Caco-2 (cell line): Measurements from ENCODE around the gene GPR161. TPM values are rescaled to one million over a fixed set of nuclear protein-coding genes. Genes with fewer than 3 reads are reported as not detected.

Source experiments
- BruUV-seq: library from RNA; stranded (reverse); fragments of 400-500 nt; replicated peaks from 2 replicates; lab custom pipeline; 2021; lab: Mats Ljungman, UMichigan
- CTCF ChIA-PET: fragments of 300-600 bp; sonication (Branson Sonifier 250); formaldehyde crosslinking; loops from one replicate; lab custom pipeline; 2022; ENCODE audit warnings: antibody characterized with exemption; lab: Charles Lee
- POLR2A ChIA-PET: fragments of 300-600 bp; sonication (Branson Sonifier 250); formaldehyde crosslinking; loops from one replicate; lab custom pipeline; 2022; ENCODE audit warnings: antibody characterized with exemption; lab: Charles Lee
- DNase-seq, 2 experiments: peaks; one replicate each; pipeline versions ENCODE4 v3.0.0 to v3.0.0-alpha.2; 2020 to 2022
- H3K27me3 ChIP-seq: replicated peaks from 2 replicates; pipeline ENCODE4 v1.6.0; 2011; ENCODE audit warnings: low read length; ENCODE audit not compliant: control insufficient read depth, insufficient read depth
- H3K36me3 ChIP-seq: 2 replicates; pipeline ENCODE4 v1.5.1; 2011; ENCODE audit warnings: low read length; ENCODE audit not compliant: control insufficient read depth, insufficient read depth
- H3K4me1 ChIP-seq: fragments of 250-450 bp; sonication (Bioruptor Pico); 2 replicates; pipeline ENCODE4 v1.5.1; 2020; ENCODE audit warnings: mild to moderate bottlenecking
- H3K4me3 ChIP-seq: 2 replicates; pipeline ENCODE4 v1.5.1; 2011; ENCODE audit warnings: low read depth, mild to moderate bottlenecking, control low read depth, low read length
- H3K9me3 ChIP-seq: fragments of 250-450 bp; sonication (Bioruptor Pico); 2 replicates; pipeline ENCODE4 v1.5.1; 2020; ENCODE audit warnings: mild to moderate bottlenecking, moderate library complexity
- H3K27ac Mint-ChIP-seq: one replicate; pipeline ENCODE4 v1.8.0; 2022; ENCODE audit warnings: mixed read lengths; ENCODE audit not compliant: unreplicated experiment
- H3K27me3 Mint-ChIP-seq: one replicate; pipeline ENCODE4 v1.8.0; 2022; ENCODE audit warnings: mixed read lengths; ENCODE audit not compliant: insufficient read depth, unreplicated experiment
- H3K36me3 Mint-ChIP-seq: one replicate; pipeline ENCODE4 v1.8.0; 2022; ENCODE audit warnings: mild to moderate bottlenecking, mixed read lengths; ENCODE audit not compliant: insufficient read depth, unreplicated experiment
- H3K4me1 Mint-ChIP-seq: one replicate; pipeline ENCODE4 v1.8.0; 2022; ENCODE audit warnings: low read depth, mixed read lengths; ENCODE audit not compliant: unreplicated experiment
- H3K4me3 Mint-ChIP-seq: one replicate; pipeline ENCODE4 v1.8.0; 2022; ENCODE audit warnings: mild to moderate bottlenecking, moderate library complexity, mixed read lengths; ENCODE audit not compliant: unreplicated experiment
- H3K9me3 Mint-ChIP-seq: one replicate; pipeline ENCODE4 v1.8.0; 2022; ENCODE audit warnings: mixed read lengths; ENCODE audit not compliant: unreplicated experiment
- CTCF ChIP-seq, 2 experiments: fragments of 200-600 bp in 1 of 2; IDR thresholded peaks; 1 replicate in 1 of 2; 2 replicates in 1 of 2; pipeline versions ENCODE4 v1.5.1 to v1.8.0; 2011 to 2022; ENCODE audit warnings: antibody characterized with exemption in 1 of 2, control low read depth in 1 of 2, inconsistent platforms in 1 of 2, low read depth in 1 of 2, low read length in 1 of 2, mild to moderate bottlenecking in 1 of 2, moderate library complexity in 1 of 2; ENCODE audit not compliant: insufficient read depth in 1 of 2, severe bottlenecking in 1 of 2, unreplicated experiment in 1 of 2
- intact Hi-C: fragments of 100-400 bp; cut with micrococcal nuclease; formaldehyde crosslinking; loops from one replicate; pipeline ENCODE4 v1.10.0; 2022; ENCODE audit not compliant: unreplicated experiment
- total RNA-seq: library from RNA; stranded (reverse); gene quantifications from 2 replicates; pipeline ENCODE4 v1.2.3, GENCODE V29; 2022

Gene GPR161
- total RNA-seq, 1 experiment from 2014 or later = 38.2 TPM

- Histone ChIP-seq H3K27me3 (no peaks in the 10 kb centered on the region), H3K36me3 (no peaks in the 10 kb centered on the region; the same call in 1 of the 2 replicates), H3K9me3 (no peaks in the 10 kb centered on the region), H3K4me1 (no peaks in the 10 kb centered on the region), H3K4me3 (no peak overlapping the region)
- Mint-ChIP-seq H3K36me3 (peaks cover 61% of the 10 kb centered on the region), H3K4me1 (peaks cover 9% of the 10 kb centered on the region), H3K27me3 (no peaks in the 10 kb centered on the region), H3K9me3 (no peaks in the 10 kb centered on the region), H3K27ac (no peak overlapping the region), H3K4me3 (no peak overlapping the region)
- DNase-seq = peak in 1 of 2 experiments; percentile 50
- intact Hi-C loops = loop anchor here (1.0 kb wide), 2 partner anchors 54 to 230 kb away; no protein-coding TSS in a partner anchor
- peak; percentile 14 to 63 for TF ChIP-seq CTCF (IDR thresholded peaks at IDR 0.05; ENCODE audit: insufficient read depth in 1 of 2, low read depth in 1 of 2, low read length in 1 of 2, severe bottlenecking in 1 of 2, unreplicated experiment in 1 of 2)
- BruUV-seq = no TSS peak
- ChIA-PET CTCF (interaction anchor here (0.8 to 1.0 kb wide), 2 partner anchors 10 to 229 kb away, joined by 3 to 4 read pairs; no protein-coding TSS in a partner anchor), POLR2A (no interaction called here)
These were observed 44.0 kb downstream of the GPR161 start for GRCh38 chr1:168092566-168093355.

DNA sequence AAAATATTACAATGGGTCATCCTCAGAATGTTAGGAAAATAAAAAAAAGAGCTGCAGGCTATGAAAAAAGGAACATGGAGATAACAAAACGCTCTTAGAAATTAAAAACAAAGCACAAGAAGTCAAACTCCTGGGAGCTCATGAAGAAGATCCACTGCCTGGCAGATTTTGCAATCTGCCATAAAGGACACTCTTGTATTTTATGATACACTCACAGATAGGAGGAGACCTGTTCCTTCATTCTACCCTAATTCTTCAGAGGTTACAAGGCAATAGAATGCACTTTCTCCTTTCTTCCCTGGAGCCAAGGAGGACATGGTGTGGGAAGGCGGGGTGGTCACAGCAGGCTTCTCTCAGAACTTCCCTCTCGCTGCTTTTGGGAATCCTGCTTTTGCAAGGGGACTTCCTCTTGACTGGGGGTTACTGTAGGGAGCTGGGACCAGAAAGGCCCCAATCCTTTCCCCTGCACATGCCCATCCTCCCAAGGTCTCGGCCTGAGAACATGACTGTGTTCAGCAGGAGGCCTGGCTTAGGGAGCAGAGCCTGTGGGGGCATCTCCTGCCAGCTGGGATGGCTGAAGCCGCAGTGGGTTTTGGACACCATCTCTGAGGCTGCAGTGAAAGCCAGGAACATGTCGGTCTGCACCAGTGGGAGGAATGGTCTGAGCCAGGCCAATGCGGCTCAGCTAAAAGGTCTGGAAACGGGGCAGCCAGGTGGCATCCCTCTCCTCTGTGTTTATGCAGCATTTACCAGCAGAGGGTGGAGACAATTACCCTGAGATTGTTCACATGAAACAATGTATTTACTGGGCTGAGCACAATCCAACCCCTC, 44.8 kb downstream of the GPR161 start:
- H3K27me3 ChIP-seq = no peaks in the 10 kb centered on the region
- Mint-ChIP-seq H3K9me3 (no peaks in the 10 kb centered on the region), H3K36me3 (peaks cover 64% of the 10 kb centered on the region), H3K4me1 (peaks cover 9% of the 10 kb centered on the region), H3K4me3 (no peak overlapping the region), H3K27ac (no peak overlapping the region), H3K27me3 (no peaks in the 10 kb centered on the region)
- no peaks in the 10 kb centered on the region for H3K9me3 ChIP-seq
- no TSS peak for BruUV-seq
- no peaks in the 10 kb centered on the region for H3K4me1 ChIP-seq
- no peak for DNase-seq
- no peak for TF ChIP-seq CTCF (IDR thresholded peaks at IDR 0.05; ENCODE audit: insufficient read depth in 1 of 2, low read depth in 1 of 2, low read length in 1 of 2, severe bottlenecking in 1 of 2, unreplicated experiment in 1 of 2)
- POLR2A ChIA-PET = no interaction called here
- H3K36me3 ChIP-seq = peaks cover 1% of the 10 kb centered on the region; the same call in 1 of the 2 replicates
- CTCF ChIA-PET = interaction anchor here (0.8 to 1.0 kb wide), 2 partner anchors 10 to 230 kb away, joined by 4 to 6 read pairs; no protein-coding TSS in a partner anchor
- intact Hi-C loops = no loop called here
- no peak overlapping the region for H3K4me3 ChIP-seq

- peaks cover 1% of the 10 kb centered on the region; the same call in 1 of the 2 replicates for H3K36me3 ChIP-seq
- BruUV-seq = no TSS peak
- no peaks in the 10 kb centered on the region for H3K27me3 Mint-ChIP-seq
- no peak for TF ChIP-seq CTCF (IDR thresholded peaks at IDR 0.05; ENCODE audit: insufficient read depth in 1 of 2, low read depth in 1 of 2, low read length in 1 of 2, severe bottlenecking in 1 of 2, unreplicated experiment in 1 of 2)
- POLR2A ChIA-PET = no interaction called here
- peaks cover 72% of the 10 kb centered on the region for H3K36me3 Mint-ChIP-seq
- CTCF ChIA-PET = interaction anchor here (1.0 kb wide), 1 partner anchor 9 kb away, joined by 6 read pairs; no protein-coding TSS in a partner anchor
- H3K27ac Mint-ChIP-seq = no peak overlapping the region
- peaks cover 9% of the 10 kb centered on the region for H3K4me1 Mint-ChIP-seq
- H3K9me3 ChIP-seq = no peaks in the 10 kb centered on the region
- H3K9me3 Mint-ChIP-seq = no peaks in the 10 kb centered on the region
- no peak overlapping the region for H3K4me3 Mint-ChIP-seq
- no peak for DNase-seq
- intact Hi-C loops = no loop called here
- H3K27me3 ChIP-seq = no peaks in the 10 kb centered on the region
- H3K4me3 ChIP-seq = no peak overlapping the region
- no peaks in the 10 kb centered on the region for H3K4me1 ChIP-seq
These were observed 45.7 kb downstream of the GPR161 start for GRCh38 chr1:168091063-168091462.
